CD14-positive monocyte (primary cell): ENCODE results near the gene CENATAC. TPM values are rescaled to one million over a fixed set of nuclear protein-coding genes. Genes with fewer than 3 reads are reported as not detected.
A peak's percentile ranks its signal among the peaks of the same experiment; 100 is the strongest.

Experiments
- DNase-seq, 3 donors: peaks; one replicate each; pipeline ENCODE4 v3.0.0-alpha.2; 2011 to 2022
- H2AFZ ChIP-seq: 2 replicates; pipeline ENCODE4 v1.6.0; 2012; ENCODE audit warnings: mild to moderate bottlenecking, low read depth, low read length, inconsistent platforms; ENCODE audit not compliant: insufficient read depth, poor library complexity, severe bottlenecking
- H3K27ac ChIP-seq, 2 donors: 1 replicate in 1 of 2; 2 replicates in 1 of 2; pipeline ENCODE4 v1.5.1; 2012 to 2013; ENCODE audit warnings: low read length in 2 of 2, control low read depth in 1 of 2, inconsistent platforms in 1 of 2, low read depth in 1 of 2, mild to moderate bottlenecking in 1 of 2
- H3K27me3 ChIP-seq, 2 donors: one replicate each; pipeline versions ENCODE4 v1.6.0 to v1.6.1; 2011 to 2013; ENCODE audit warnings: low read length in 2 of 2; ENCODE audit not compliant: control insufficient read depth in 2 of 2, insufficient read depth in 2 of 2
- H3K36me3 ChIP-seq, 2 donors: replicated peaks in 1 of 2; 1 replicate in 1 of 2; 2 replicates in 1 of 2; pipeline versions ENCODE4 v1.5.1 to v1.6.1; 2012 to 2013; ENCODE audit warnings: low read length in 2 of 2, control low read depth in 1 of 2, inconsistent platforms in 1 of 2, mild to moderate bottlenecking in 1 of 2; ENCODE audit not compliant: insufficient read depth in 2 of 2, control insufficient read depth in 1 of 2
- H3K4me1 ChIP-seq, 2 donors: 1 replicate in 1 of 2; 2 replicates in 1 of 2; pipeline versions ENCODE4 v1.5.1 to v1.6.1; 2012 to 2013; ENCODE audit warnings: low read length in 2 of 2, control low read depth in 1 of 2, inconsistent platforms in 1 of 2, mild to moderate bottlenecking in 1 of 2, moderate library complexity in 1 of 2; ENCODE audit not compliant: insufficient read depth in 2 of 2, control insufficient read depth in 1 of 2
- H3K4me2 ChIP-seq: replicated peaks from 2 replicates; pipeline ENCODE3; 2012; ENCODE audit warnings: low read length, moderate library complexity, mild to moderate bottlenecking; ENCODE audit not compliant: poor library complexity, severe bottlenecking; ENCODE audit errors: extremely low read depth
- H3K4me3 ChIP-seq, 3 experiments: fragments of 200-600 bp in 1 of 3; sonication (generic) in 1 of 3; replicated peaks in 1 of 3; 1 replicate in 2 of 3; 2 replicates in 1 of 3; pipeline ENCODE4 v1.5.1; 2011 to 2013; ENCODE audit warnings: low read length in 3 of 3, mild to moderate bottlenecking in 3 of 3, control low read depth in 2 of 3, low read depth in 2 of 3, inconsistent platforms in 1 of 3, moderate library complexity in 1 of 3
- H3K79me2 ChIP-seq: 2 replicates; pipeline ENCODE4 v1.6.0; 2012; ENCODE audit warnings: mild to moderate bottlenecking, control low read depth, inconsistent platforms, low read length, moderate library complexity; ENCODE audit not compliant: insufficient read depth
- H3K9ac ChIP-seq: 2 replicates; pipeline ENCODE4 v1.6.0; 2017; ENCODE audit warnings: low read length, mild to moderate bottlenecking; ENCODE audit not compliant: insufficient read depth, poor library complexity, severe bottlenecking
- H3K9me3 ChIP-seq, 2 donors: replicated peaks in 1 of 2; 1 replicate in 1 of 2; 2 replicates in 1 of 2; pipeline versions ENCODE4 v1.5.1 to v1.6.1; 2012 to 2013; ENCODE audit warnings: low read length in 2 of 2, control low read depth in 1 of 2; ENCODE audit not compliant: control insufficient read depth in 1 of 2, insufficient read depth in 1 of 2
- H4K20me1 ChIP-seq: 2 replicates; pipeline ENCODE4 v1.6.0; 2012; ENCODE audit warnings: mild to moderate bottlenecking, low read length, control low read depth, moderate library complexity; ENCODE audit not compliant: insufficient read depth
- H3K27ac Mint-ChIP-seq, 7 donors: one replicate each; pipeline ENCODE4 v1.8.0; 2020; ENCODE audit warnings: mild to moderate bottlenecking in 7 of 7, mixed read lengths in 7 of 7, moderate library complexity in 6 of 7, inconsistent platforms in 2 of 7
- H3K27me3 Mint-ChIP-seq, 3 donors: one replicate each; pipeline ENCODE4 v1.8.0; 2021 to 2022; ENCODE audit warnings: low read depth in 3 of 3, mild to moderate bottlenecking in 3 of 3, mixed read lengths in 3 of 3, moderate library complexity in 3 of 3, inconsistent platforms in 1 of 3
- H3K36me3 Mint-ChIP-seq, 2 donors: one replicate each; pipeline ENCODE4 v1.8.0; 2020; ENCODE audit warnings: mixed read lengths in 2 of 2, inconsistent platforms in 1 of 2, mild to moderate bottlenecking in 1 of 2
- H3K4me1 Mint-ChIP-seq: one replicate; pipeline ENCODE4 v1.8.0; 2020; ENCODE audit warnings: mild to moderate bottlenecking, mixed read lengths
- H3K4me3 Mint-ChIP-seq, 2 donors: one replicate each; pipeline ENCODE4 v1.8.0; 2020; ENCODE audit warnings: mild to moderate bottlenecking in 2 of 2, mixed read lengths in 2 of 2, moderate library complexity in 1 of 2
- H3K9me3 Mint-ChIP-seq, 7 donors: one replicate each; pipeline ENCODE4 v1.8.0; 2020 to 2022; ENCODE audit warnings: mixed read lengths in 7 of 7, mild to moderate bottlenecking in 6 of 7, moderate library complexity in 6 of 7, inconsistent platforms in 2 of 7
- WGBS: methylation state at CpG from one replicate; pipeline ENCODE4 v1.1.5; 2013; ENCODE audit warnings: missing lambda C conversion rate; ENCODE audit not compliant: insufficient coverage; 5-methylcytosine and 5-hydroxymethylcytosine counted together
- intact Hi-C, 2 donors: fragments of 100-400 bp; cut with micrococcal nuclease; formaldehyde crosslinking; loops; one replicate each; pipeline versions ENCODE4 v1.15.0 to v1.15.1; 2023
- polyA plus RNA-seq, 3 donors: library from polyadenylated mRNA; depleted of rRNA in 1 of 3; unstranded in 2 of 3; stranded (reverse) in 1 of 3; fragments of 300-500 nt in 2 of 3; fragments of >200 nt in 1 of 3; fragmentation: Illumina TruSeq in 2 of 3; gene quantifications; 1 replicate in 2 of 3; 2 replicates in 1 of 3; pipeline ENCODE4 v1.2.3, GENCODE V29; 2012 to 2021
- TF ChIP-seq, protein P1 (sequence below): fragments of 200-600 bp; IDR thresholded peaks from one replicate; pipeline ENCODE4 v1.8.0; 2022; ENCODE audit warnings: antibody characterized with exemption, mild to moderate bottlenecking

Gene CENATAC
- polyA plus RNA-seq, 3 donors: 2.7 to 47.8 (median 4.1) TPM

DNA sequence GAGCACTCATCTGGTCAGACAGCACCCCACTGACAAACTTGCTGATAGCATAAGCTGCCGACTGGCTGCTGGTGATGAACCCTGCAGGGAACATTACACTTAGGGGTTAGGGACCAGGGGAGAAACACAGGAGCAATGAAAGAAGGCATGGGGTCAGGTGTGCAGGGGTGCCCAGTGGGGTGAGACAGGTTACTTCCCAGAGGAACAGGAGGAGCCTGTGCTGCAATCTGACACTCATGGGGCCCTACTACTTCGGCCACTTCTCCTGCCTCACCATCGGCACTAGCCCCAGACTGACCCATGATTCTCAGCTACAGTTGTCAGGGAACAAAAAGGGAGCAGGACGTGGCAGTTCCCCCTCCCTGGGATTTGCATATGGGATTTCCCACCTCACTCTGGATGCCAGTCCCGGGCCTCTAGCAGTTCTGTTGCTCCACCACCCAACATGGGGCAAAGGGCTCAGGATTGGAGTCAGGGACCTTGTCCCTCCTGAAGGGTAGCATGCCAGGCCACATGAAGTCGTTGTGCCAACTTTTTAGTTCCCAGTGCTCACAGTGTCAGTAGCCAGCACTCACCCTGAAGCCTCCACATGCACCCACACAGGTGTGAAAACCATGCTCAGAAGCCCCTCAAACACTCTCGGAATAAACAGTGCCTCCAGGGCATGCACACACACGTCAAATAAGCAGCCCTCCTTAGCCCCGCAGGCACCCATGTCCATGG is 30.6 kb downstream of the CENATAC start:
- Histone ChIP-seq H4K20me1 (no peaks in the 10 kb centered on the region), H3K27ac (no peak overlapping the region), H3K4me1 (peaks cover 8 to 15% of the 10 kb centered on the region in 2 donors), H2AFZ (no peak overlapping the region), H3K4me2 (no peak overlapping the region), H3K9me3 (no peaks in the 10 kb centered on the region), H3K79me2 (peaks cover 3% of the 10 kb centered on the region), H3K36me3 (peaks cover 21 to 30% of the 10 kb centered on the region in 2 donors), H3K9ac (no peak overlapping the region), H3K4me3 (no peak overlapping the region), H3K27me3 (no peaks in the 10 kb centered on the region)
- Mint-ChIP-seq H3K4me1 (peaks cover 16% of the 10 kb centered on the region), H3K9me3 (no peaks in the 10 kb centered on the region), H3K4me3 (no peak overlapping the region), H3K36me3 (peaks cover 29 to 31% of the 10 kb centered on the region in 2 donors), H3K27me3 (no peaks in the 10 kb centered on the region), H3K27ac (peak overlapping the region in 1 of 7 donors; percentile 3)
- intact Hi-C loops: no loop called here
- 98% methylated on average over 6 of the region's 9 CpGs for WGBS
- TF ChIP-seq, protein P1, sequence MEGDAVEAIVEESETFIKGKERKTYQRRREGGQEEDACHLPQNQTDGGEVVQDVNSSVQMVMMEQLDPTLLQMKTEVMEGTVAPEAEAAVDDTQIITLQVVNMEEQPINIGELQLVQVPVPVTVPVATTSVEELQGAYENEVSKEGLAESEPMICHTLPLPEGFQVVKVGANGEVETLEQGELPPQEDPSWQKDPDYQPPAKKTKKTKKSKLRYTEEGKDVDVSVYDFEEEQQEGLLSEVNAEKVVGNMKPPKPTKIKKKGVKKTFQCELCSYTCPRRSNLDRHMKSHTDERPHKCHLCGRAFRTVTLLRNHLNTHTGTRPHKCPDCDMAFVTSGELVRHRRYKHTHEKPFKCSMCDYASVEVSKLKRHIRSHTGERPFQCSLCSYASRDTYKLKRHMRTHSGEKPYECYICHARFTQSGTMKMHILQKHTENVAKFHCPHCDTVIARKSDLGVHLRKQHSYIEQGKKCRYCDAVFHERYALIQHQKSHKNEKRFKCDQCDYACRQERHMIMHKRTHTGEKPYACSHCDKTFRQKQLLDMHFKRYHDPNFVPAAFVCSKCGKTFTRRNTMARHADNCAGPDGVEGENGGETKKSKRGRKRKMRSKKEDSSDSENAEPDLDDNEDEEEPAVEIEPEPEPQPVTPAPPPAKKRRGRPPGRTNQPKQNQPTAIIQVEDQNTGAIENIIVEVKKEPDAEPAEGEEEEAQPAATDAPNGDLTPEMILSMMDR: no peak
- no peak for DNase-seq

GRCh38 chr11:119029069-119029339 is 31.1 kb downstream of the CENATAC start:
- Histone ChIP-seq H3K27me3 (no peaks in the 10 kb centered on the region), H3K4me2 (no peak overlapping the region), H4K20me1 (no peaks in the 10 kb centered on the region), H3K4me3 (no peak overlapping the region), H3K27ac (no peak overlapping the region), H3K4me1 (peaks cover 8 to 15% of the 10 kb centered on the region in 2 donors), H3K36me3 (peaks cover 16 to 26% of the 10 kb centered on the region in 2 donors), H3K9me3 (no peaks in the 10 kb centered on the region), H3K79me2 (peaks cover 3% of the 10 kb centered on the region), H3K9ac (no peak overlapping the region), H2AFZ (peak overlapping the region; percentile 100)
- no peak for DNase-seq
- intact Hi-C loops: no loop called here
- WGBS: 100% methylated on average over 1 of the region's 1 CpG
- Mint-ChIP-seq H3K9me3 (no peaks in the 10 kb centered on the region), H3K4me1 (peaks cover 16% of the 10 kb centered on the region), H3K27me3 (no peaks in the 10 kb centered on the region), H3K4me3 (no peak overlapping the region), H3K27ac (peak overlapping the region in 2 of 7 donors; percentile 3 to 13), H3K36me3 (peaks cover 24 to 26% of the 10 kb centered on the region in 2 donors)
- TF ChIP-seq, protein P1: no peak
